Central memory CD4-positive, alpha-beta T cell (primary cell): ENCODE data around the gene PRRG2.

ENCODE experiments used
- DNase-seq: peaks from one replicate; pipeline ENCODE4 v3.0.0; 2022

The PRRG2 gene

DNA sequence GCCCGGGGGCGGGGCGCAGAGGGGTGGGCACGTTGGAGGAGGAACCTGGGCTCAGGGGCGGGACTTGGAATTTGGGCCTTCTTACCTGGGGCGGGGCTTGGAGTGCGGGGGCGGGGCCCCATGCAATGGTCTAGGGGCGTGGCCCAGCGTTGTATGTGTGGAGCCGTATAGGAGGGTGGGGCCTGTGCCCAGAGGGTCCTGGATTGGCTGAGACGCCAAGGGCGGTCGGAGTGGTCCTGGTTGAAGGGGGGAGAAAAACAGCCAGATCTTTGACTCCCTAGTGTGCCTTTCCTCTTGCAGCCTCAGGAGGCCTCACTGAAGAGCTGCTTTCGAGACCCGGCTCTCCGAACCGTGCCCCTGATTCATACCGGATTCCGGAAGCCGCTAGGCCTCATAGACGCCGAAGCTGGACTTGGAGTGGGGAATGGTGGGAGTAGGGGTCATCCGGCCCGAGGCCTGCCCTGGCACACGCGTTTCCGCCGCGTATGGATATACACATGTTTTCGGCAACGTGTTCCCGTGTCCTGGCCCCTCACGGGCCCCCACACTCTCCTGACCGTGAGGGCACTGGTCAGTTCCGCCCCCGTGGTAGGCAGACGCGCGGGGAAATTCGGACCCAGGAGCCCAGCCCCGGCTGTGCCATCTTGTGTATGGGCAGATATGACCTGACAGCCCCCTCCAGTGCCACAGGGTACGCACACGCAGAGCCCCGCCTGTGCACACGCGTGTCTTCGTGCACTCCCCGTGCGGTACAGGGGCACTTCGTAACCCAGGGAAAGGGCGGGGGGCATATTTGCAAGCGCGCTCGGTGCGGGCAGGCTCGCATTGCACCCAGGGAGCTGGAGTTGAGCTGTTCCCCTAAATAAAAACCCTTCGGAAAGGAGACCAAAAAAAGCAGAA lies 9.2 kb downstream of the PRRG2 start:
- peak; percentile 94 for DNase-seq

DNA sequence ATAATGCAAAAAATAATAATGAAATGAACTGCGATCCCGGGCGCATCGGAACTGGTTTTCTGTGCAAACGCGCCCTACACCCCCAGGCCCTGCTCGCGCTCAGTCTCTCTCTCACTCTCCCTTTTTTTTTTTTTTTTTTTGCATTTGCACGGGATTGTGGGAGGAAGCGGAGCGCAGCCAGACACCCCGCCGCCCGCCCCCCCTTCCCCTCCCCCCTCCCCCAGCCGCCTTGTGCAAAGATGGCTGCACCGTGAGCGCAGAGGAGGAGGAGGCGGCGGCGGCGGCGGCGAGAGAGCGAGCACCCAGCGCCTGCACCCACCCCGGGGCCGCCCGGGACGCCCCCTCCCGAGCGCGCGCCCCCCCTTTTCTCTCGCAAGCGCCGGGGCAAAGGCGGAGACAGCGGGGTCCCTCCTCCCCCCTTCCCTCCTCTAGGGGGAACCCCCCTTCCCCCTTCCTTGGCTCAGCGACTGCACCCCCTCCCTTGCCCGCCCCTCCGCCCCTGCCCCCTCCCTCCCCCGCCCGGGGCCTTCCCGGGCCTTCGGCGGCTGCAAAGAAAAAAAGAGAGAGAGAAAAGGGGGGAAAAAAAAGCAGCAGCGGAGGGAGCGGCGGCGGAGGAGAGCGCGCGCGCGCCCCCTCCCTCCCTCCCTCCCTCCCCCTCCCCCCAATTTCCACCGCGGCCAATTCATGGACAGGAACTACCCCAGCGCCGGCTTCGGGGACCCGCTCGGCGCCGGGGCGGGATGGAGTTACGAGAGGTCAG lies 10.0 kb downstream of the PRRG2 start, which contains the start of gene PRR12:
Gene PRR12 (plus strand): TSS at position 212 of the 760 bp plus-strand sequence. CDS start 473 bp downstream, at position 685.
- DNase-seq = peak; percentile 70

DNA sequence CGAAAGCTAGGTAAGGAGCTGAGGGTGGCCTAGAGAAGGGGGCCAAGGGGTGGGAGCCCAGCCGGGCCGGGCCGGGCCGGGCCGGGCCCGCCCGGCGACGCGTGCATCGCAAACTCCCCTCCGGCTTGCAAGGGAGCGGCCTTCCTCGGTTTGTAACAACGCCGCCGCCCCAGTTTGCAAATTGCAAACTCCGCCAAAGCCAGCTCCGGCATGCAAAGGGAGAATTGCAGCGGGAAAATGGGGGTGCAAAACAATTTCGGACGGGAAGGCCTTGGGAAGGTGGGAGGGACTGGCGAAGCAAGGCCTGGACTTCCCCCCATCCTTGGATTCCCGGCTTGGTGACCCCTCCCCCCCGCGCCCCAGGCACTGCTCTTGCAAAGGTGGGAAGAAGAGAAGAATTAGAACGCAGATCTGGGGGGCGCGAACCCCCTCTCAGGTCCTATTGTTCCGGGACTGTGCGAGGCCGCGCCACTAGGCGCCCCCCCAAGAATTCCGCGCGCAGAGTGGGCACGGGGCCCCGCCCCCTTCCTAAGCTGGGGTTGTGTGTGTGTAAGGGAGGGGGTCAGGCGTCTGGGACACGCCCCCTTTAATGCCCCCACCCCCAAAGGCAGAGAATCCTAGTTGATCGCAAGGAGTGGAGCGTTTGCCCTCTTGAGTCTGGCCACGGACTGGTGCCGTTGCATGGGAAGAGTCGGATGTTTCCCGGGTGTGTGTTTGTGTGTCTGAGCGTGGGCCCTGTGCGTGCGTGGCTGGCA lies 10.8 kb downstream of the PRRG2 start:
- DNase-seq = peak; percentile 29

DNA sequence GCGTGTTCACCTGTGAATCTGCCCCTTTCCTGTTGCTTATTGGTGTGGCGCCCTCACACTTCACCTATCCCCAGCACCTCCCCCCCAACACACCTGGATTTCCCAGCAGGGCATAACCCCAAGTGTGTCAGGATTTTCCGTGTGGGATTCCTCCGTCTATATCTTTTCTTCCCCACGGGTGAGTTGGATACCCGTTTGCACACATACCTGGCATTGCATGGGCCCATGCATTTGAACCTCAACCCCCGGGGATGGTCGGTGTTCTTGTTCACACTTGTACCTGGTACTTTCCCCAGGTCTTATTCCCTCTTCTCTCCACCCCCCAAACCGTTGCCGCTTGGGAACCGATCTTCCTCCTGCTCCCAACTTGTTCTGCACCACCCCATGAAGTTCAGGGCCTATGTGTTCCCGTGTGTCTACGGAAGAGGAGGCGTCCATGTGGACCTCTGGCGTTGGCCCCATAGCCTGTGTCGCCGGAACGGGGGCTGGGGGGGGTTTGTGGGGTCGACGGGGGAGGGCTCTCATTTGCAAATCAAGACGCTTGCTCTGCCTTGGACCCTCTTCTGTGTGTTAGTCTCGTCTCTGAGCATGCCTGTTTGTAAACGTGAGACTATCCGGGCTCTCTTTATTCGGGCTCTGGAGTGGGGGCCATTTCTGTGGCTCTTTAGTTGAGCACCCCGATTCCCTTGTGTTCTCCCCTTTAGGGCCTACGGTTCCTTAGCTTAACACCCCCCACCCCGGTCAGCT lies 11.5 kb downstream of the PRRG2 start:
- DNase-seq = no peak

DNA sequence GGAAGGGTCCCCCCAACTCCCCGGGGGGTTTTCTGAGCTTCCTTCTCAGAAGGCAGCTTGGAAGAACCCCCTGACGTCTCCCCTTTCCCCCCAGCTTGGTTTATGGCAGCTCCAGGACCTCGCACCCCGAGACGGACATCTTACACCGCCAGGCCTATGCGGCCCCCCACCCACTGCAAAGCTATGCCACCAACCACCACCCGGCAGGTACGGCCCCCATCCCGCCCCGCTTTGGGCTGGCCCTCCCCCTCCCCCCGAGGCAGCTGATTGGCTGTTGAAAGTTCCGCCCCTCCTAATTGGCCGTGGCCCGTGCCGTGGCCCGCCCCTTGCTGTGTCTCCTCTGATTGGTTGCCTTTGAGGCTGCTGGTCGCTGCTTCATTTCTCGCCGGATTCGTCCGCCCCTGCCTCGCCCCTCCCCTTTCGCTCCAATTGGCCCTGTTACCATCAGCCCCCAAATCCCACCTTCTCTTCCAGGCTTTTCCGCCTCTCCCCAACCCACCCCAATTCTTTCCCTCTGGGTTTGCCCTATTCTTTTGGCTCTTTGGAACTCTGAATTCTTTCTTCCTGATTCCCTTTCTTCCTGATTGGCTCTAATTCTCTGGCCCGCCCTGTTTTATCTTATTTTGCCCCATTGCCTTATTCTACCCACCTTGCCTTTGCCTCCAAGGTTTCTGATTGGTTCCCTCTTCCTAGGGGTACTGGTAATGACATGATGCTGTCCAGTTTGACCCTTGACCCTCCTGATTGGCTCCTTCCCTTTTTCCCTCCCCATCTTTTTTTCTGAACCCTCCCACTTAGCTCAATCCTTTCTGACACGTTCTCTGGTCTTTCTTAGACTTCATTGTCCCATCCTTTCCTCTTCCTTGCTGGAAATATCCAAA lies 12.4 kb downstream of the PRRG2 start:
- DNase-seq = peak; percentile 87

DNA sequence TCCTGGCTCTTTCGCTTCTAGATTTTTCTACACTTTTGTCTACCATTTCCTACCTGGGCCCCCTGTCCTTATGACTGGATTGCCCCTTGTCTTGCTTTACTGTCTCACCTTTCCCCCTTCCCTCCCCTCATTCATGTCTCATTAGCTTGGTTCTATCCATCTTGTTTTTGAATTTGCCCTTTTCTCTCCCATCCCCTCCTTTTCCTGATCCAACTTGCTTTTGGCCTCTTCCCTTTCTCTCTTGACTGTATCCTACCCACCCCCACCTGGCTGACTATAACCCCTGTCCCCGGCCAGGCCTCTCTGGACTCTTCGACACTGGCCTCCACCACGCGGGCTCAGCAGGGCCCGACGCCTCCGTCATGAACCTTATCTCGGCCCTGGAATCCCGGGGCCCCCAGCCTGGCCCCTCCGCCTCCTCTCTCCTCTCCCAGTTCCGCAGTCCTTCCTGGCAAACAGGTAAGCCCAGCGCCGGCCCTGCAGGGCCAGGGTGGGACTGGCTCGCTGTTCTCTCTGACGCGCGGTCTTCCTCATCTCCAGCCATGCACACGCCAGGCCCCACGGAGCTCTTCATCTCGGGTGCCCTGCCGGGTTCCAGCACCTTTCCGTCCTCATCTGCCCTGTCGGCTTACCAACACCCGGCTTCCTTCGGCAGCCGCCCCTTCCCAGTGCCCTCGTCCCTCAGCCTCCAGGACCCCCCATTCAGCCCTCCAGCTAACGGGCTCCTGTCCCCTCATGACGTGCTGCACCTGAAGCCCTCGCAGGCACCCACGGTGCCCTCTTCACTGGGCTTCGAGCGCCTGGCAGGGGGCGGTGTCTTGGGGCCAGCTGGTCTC lies 13.3 kb downstream of the PRRG2 start:
- no peak for DNase-seq

DNA sequence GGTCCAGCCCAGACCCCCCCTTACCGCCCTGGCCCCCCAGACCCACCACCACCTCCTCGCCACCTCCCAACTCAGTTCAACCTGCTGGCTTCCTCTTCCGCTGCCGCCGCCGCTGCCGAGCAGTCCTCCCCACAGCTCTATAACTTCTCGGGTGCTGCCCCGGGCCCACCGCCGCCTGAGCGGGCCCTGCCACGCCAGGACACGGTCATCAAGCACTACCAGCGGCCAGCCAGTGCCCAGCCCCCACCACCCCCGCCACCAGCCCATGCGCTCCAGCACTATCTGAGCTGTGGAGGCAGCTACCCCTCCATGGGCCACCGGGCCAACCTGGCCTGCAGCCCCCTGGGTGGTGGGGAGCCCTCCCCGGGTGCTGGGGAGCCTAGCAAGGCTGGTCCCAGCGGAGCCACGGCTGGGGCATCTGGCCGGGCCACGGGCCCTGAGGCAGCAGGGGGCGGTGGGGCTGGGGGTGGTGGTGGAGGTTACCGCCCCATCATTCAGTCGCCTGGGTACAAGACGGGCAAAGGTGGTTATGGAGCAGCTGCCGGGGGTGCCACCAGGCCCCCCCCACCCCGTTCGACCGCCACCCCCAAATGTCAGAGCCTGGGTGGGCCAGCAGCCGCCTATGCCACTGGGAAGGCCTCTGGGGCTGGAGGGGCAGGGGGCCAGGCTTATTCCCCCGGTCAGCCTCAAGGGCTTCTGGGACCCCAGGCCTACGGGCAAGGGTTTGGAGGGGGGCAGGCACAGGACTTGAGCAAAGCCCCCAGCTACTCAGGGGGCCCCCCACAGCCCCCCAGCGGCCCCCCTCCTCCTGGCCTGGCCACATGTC lies 14.1 kb downstream of the PRRG2 start:
- no peak for DNase-seq

DNA sequence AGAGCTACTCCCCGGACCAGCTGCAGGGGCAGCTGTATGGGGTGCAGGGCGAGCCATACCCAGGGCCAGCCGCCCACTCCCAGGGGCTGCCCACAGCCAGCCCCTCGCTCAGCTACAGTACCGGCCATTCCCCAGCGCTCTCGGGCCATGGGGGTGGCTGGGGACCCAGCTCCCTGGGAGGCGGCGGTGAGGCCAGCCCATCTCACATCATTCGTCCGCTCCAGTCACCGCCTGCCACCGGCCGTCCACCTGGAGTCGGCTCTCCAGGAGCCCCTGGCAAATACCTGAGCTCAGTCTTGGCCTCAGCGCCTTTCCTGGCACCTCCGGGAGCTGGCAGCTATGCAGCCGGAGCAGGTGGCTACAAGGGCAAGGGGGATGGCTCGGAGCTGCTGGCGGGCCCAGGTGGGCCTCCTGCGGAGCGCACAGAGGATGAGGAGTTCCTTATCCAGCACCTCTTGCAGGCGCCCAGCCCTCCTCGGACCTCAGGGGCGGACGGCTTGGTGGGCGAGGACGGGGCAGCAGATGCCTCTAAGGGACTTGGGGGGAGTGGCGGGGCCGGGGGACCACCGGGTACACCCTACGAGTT lies 14.8 kb downstream of the PRRG2 start:
- no peak for DNase-seq

DNA sequence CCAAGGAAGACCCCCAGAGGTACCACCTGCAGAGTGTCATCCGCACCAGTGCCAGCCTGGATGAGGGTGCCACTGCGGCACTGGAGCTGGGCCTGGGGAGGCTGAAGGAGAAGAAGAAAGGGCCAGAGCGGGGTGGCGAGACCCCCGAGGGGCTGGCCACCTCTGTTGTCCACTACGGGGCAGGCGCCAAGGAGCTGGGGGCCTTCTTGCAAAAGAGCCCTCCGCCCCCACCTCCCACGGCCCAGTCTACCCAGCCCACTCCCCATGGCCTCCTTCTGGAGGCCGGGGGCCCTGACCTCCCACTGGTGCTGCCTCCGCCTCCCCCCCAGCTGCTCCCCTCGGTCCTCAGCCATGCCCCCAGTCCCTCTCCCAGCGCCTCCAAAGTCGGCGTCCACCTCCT lies 15.3 kb downstream of the PRRG2 start:
- DNase-seq = no peak

DNA sequence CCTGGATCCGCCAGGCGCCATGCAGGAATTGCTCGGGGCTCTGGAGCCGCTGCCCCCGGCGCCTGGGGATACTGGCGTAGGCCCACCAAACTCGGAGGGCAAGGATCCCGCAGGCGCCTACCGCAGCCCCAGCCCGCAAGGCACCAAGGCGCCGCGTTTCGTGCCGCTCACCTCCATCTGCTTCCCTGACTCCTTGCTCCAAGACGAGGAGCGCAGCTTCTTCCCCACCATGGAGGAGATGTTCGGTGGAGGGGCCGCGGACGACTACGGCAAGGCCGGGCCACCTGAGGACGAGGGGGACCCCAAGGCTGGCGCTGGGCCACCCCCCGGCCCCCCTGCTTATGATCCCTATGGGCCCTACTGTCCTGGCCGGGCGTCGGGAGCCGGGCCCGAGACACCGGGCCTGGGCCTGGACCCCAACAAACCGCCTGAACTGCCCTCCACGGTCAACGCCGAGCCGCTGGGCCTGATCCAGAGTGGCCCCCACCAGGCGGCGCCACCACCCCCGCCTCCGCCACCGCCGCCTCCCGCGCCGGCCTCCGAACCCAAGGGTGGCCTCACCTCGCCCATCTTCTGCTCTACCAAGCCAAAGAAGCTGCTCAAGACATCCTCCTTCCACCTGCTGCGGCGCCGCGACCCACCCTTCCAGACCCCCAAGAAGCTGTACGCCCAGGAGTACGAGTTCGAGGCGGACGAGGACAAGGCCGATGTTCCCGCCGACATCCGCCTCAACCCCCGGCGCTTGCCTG lies 16.0 kb downstream of the PRRG2 start:
- DNase-seq = no peak

DNA sequence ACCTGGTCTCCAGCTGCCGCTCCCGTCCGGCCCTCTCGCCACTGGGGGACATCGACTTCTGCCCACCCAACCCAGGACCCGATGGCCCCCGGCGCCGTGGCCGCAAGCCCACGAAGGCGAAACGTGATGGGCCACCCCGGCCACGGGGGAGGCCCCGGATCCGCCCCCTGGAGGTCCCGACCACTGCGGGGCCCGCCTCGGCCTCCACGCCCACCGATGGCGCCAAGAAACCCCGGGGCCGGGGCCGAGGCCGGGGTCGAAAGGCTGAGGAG lies 16.5 kb downstream of the PRRG2 start:
- DNase-seq = no peak

DNA sequence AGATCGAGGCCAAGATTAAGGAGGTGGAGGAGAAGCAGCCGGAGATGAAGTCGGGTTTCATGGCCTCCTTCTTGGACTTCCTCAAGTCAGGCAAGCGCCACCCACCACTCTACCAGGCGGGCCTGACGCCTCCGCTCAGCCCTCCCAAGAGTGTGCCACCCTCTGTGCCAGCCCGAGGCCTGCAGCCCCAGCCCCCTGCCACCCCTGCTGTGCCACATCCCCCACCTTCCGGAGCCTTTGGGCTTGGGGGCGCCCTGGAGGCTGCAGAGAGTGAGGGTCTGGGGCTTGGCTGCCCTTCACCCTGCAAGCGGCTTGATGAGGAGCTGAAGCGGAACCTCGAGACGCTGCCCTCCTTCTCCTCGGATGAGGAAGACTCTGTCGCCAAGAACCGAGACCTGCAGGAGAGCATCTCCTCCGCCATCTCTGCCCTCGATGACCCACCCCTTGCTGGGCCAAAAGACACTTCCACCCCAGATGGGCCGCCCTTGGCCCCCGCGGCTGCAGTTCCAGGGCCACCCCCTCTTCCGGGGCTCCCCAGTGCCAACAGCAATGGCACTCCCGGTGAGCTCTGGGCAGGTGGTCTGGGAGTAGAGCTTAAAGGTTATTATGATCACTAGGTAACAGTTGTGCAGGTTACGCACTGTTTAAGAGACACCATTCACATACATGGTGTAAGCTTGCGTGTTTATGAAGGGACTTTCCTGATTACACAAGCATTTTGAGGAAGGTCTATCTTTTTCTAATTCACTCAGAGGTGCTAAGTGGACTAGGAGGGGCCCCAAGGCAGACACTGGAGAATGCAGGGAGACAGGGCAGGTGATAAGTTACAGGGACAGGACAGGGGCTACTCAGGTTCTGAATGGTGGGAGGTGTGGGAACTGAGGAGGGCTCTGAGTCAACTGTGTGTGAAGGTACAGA lies 18.5 kb downstream of the PRRG2 start:
- no peak for DNase-seq

DNA sequence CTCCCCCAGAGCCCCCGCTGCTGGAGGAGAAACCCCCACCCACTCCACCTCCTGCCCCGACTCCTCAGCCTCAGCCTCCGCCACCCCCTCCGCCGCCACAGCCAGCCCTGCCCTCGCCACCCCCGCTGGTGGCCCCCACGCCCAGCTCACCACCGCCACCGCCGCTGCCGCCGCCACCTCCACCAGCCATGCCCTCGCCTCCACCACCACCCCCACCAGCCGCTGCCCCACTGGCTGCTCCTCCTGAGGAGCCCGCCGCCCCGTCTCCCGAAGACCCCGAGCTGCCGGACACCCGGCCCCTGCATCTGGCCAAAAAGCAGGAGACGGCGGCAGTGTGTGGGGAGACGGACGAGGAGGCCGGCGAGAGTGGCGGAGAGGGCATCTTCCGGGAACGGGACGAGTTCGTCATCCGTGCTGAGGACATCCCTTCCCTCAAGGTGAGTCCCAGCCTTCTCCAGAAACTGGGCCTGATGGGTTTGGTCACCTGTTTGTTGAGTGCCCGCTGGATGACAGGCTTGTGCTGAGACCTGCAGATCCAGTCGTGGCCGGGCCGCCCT lies 20.4 kb downstream of the PRRG2 start:
- no peak for DNase-seq

DNA sequence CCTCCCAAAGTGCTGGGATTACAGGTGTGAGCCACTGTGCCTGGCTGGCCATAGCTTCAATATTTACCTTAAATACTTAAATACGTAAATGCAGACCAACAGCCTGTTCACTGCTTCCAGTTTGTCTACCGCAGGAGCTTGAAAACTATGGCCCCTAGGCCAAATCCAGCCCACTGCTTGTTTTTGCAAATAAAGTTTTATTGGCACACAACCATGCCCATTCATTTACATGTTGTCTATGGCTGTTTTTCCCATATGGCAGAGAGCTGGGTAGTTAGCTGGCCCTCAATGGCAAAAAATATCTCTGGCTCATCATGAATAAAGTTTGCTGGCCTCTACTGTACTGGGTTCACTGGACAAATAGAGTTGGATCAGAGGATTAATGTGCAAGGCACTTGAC lies 21.7 kb downstream of the PRRG2 start:
- no peak for DNase-seq

DNA sequence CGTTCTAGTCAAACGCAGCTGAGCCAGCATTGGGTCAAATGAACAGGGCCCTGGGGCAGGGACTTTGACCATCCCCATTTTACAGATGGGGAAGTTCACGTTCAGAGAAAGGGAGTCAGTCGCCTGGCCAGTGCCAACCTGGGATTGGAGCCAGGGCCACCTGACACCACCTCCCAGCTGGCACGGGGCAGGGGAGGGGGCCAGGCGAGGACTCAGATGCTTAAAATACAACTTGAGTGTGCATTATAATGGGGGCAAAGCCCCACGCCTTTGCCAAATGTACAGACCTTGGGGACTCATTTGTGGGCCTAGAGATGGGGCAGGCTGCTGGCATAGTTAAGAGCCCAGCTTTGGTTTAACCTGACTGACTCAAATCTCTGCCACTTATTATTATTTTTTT lies 24.5 kb downstream of the PRRG2 start:
- no peak for DNase-seq

DNA sequence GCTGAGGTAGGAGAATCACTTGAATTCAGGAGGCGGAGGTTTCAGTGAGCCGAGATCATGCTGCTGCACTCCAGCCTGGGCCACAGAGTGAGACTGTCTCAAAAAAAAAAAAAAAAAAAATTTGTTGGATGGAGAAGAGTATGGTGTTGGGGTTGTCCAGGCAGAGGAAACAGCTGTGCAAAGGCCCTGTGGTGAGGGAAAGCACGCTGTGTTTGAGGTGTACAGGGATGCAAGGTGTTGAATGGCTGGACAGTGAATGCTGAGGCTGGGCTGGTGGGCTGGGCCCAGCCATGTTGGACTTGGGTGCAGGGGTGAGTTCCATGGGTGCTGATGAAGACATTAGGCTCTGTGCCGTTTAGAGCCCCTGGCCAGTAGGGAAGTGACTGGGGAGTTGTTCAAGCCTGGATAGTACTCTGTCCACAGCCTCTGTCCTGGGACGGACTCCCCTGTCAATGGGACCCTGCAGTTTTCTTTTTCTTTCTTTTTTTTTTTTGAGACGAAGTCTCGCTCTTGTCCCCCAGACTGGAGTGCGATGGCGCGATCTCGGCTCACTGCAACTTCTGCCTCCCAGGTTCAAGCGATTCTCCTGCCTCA lies 28.5 kb downstream of the PRRG2 start:
- DNase-seq = no peak

DNA sequence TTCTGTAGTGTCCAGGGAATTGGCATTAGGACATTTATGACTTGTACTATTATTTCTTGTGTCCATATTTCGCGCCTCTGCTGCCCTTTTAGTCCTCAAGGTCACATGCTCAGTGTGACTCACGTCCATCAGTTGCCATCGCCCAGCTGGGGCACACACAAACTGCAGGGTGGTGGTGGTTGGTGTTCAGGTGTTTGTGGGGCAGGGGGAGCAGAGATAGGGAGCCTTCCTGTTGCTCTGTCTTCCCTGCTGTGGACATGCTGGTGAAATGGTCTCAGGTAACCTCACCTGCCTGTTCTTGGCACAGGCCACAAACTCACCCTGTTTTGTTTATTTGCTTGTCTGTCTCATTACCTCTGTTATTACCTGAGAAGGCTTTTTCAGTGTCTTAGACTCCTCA lies 32.3 kb downstream of the PRRG2 start:
- DNase-seq = no peak
